HG03469 (cell line): ENCODE data around the gene SLC39A8.

ENCODE experiments used
- ATAC-seq: cut with Tn5 transposase; IDR thresholded peaks from one replicate; pipeline ENCODE4 v1.9.1; 2021; ENCODE audit warnings: mild to moderate bottlenecking, moderate library complexity, moderate number of reproducible peaks; ENCODE audit not compliant: unreplicated experiment

Gene SLC39A8

GRCh38 chr4:102342404-102343074, 2.7 kb downstream of the SLC39A8 start:
- no peak for ATAC-seq

GRCh38 chr4:102341201-102341600, 4.1 kb downstream of the SLC39A8 start:
- ATAC-seq: no peak

- ATAC-seq: no peak
Measured at GRCh38 chr4:102339018-102339417, 6.3 kb downstream of the SLC39A8 start.

- ATAC-seq: no peak
Measured at GRCh38 chr4:102338405-102338804, 6.9 kb downstream of the SLC39A8 start.

GRCh38 chr4:102335616-102336015, 9.7 kb downstream of the SLC39A8 start:
- no peak for ATAC-seq

GRCh38 chr4:102334624-102335023, 10.7 kb downstream of the SLC39A8 start:
- no peak for ATAC-seq

GRCh38 chr4:102333787-102334186, 11.5 kb downstream of the SLC39A8 start:
- ATAC-seq: no peak

- no peak for ATAC-seq
Measured at GRCh38 chr4:102328045-102328444, 17.2 kb downstream of the SLC39A8 start.

- ATAC-seq: no peak
Measured at GRCh38 chr4:102326951-102327350, 18.3 kb downstream of the SLC39A8 start.

GRCh38 chr4:102324730-102325129, 20.6 kb downstream of the SLC39A8 start:
- ATAC-seq: no peak

GRCh38 chr4:102322736-102323135, 22.5 kb downstream of the SLC39A8 start:
- no peak for ATAC-seq

GRCh38 chr4:102321260-102321995, 23.9 kb downstream of the SLC39A8 start:
- ATAC-seq: peak; percentile 96

- no peak for ATAC-seq
Measured at GRCh38 chr4:102319594-102319993, 25.7 kb downstream of the SLC39A8 start.

- ATAC-seq: no peak
Measured at GRCh38 chr4:102318526-102318925, 26.8 kb downstream of the SLC39A8 start.

- no peak for ATAC-seq
Measured at GRCh38 chr4:102318105-102318504, 27.2 kb downstream of the SLC39A8 start.

- no peak for ATAC-seq
Measured at GRCh38 chr4:102317459-102317858, 27.8 kb downstream of the SLC39A8 start.

- no peak for ATAC-seq
Measured at GRCh38 chr4:102316585-102316984, 28.7 kb downstream of the SLC39A8 start.

GRCh38 chr4:102315532-102315931, 29.8 kb downstream of the SLC39A8 start:
- ATAC-seq: no peak

GRCh38 chr4:102312417-102312816, 32.9 kb downstream of the SLC39A8 start:
- no peak for ATAC-seq

- no peak for ATAC-seq
Measured at GRCh38 chr4:102311912-102312311, 33.4 kb downstream of the SLC39A8 start.

GRCh38 chr4:102311407-102311806, 33.9 kb downstream of the SLC39A8 start:
- ATAC-seq: no peak

GRCh38 chr4:102308032-102308799, 37.1 kb downstream of the SLC39A8 start:
- ATAC-seq: no peak
